Measurements from ENCODE around the gene HOMER2.

DNA sequence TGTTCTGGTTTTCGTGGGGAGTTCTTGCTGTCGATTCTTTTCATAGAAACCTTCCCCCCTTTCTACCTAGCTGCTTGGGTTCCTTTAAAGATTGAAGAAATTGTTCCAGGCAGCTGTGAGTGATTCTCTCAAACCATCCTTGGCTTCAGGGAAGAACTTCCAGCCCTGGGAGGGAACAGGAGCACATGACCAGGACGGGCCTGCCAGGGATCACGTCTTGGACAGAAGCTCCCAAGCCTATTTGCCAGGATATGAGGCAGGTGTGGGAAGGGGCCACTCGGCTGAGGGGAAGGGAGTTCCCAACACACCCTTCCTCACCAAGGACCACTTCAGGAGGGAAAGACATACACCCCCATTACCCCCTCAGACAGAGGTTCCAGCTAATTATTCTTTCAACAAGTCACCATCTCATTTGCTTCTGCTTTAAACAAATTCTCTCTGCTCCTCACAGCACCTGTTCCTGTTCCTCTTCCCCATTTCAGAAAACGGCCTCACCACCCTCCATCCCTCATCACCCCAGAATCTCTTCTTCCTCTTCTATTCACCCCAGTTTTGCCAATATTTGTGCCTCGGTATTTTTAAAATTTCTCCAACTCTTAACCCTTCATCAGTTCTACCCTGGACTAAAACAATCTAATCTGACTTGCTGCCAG lies 80.6 kb downstream of the HOMER2 start:
- TF ChIP-seq POLR2A (IDR thresholded peaks at IDR 0.05; ENCODE audit: low read length): no peak
- no peak for TF ChIP-seq GATA1 (IDR thresholded peaks at IDR 0.05; ENCODE audit: low read depth, low read length)
